ENCODE data around the gene LGR6. TPM values are rescaled to one million over a fixed set of nuclear protein-coding genes. Genes with fewer than 3 reads are reported as not detected.
"Not testable (repeated sequence)": the region's sequence is repeated elsewhere in the genome, so short reads cannot be mapped to it uniquely, and the experiment has no call there.

LGR6 gene
- total RNA-seq, 2 donors from 2014 or later: 1.3 to 1.6 TPM

- H3K9me3 ChIP-seq: no peaks in the 10 kb centered on the region
- no peak for DNase-seq
- H3K4me3 ChIP-seq: no peak overlapping the region
- H3K9ac ChIP-seq (ENCODE audit: low read depth in 2 of 2, low read length in 2 of 2): no peak overlapping the region
- H3K27ac ChIP-seq: no peak overlapping the region
- intact Hi-C loops (cut with DNase I): no loop called here
- H3K36me3 ChIP-seq: no peaks in the 10 kb centered on the region
- no peaks in the 10 kb centered on the region for H3K4me1 ChIP-seq
- no peak for TF ChIP-seq CTCF (IDR thresholded peaks at IDR 0.05)
- H3K27me3 ChIP-seq: no peaks in the 10 kb centered on the region
Observed at GRCh38 chr1:202235003-202235660, 41.5 kb downstream of the LGR6 start.

GRCh38 chr1:202235856-202236837 is 42.5 kb downstream of the LGR6 start:
- Histone ChIP-seq H3K36me3 (no peaks in the 10 kb centered on the region), H3K9ac (ENCODE audit: low read depth in 2 of 2, low read length in 2 of 2) (no peak overlapping the region), H3K27ac (no peak overlapping the region), H3K4me1 (no peaks in the 10 kb centered on the region), H3K9me3 (no peaks in the 10 kb centered on the region), H3K4me3 (no peak overlapping the region), H3K27me3 (no peaks in the 10 kb centered on the region)
- peak; percentile 83 for TF ChIP-seq CTCF (IDR thresholded peaks at IDR 0.05)
- intact Hi-C loops (cut with DNase I): no loop called here
- DNase-seq: peak; percentile 76

GRCh38 chr1:202237052-202237451 is 43.5 kb downstream of the LGR6 start:
- Histone ChIP-seq H3K4me3 (no peak overlapping the region), H3K27me3 (no peaks in the 10 kb centered on the region), H3K27ac (no peak overlapping the region), H3K4me1 (no peaks in the 10 kb centered on the region), H3K36me3 (no peaks in the 10 kb centered on the region), H3K9me3 (no peaks in the 10 kb centered on the region), H3K9ac (ENCODE audit: low read depth in 2 of 2, low read length in 2 of 2) (no peak overlapping the region)
- intact Hi-C loops (cut with DNase I): no loop called here
- DNase-seq: no peak
- peak; percentile 33 for TF ChIP-seq CTCF (IDR thresholded peaks at IDR 0.05)

GRCh38 chr1:202238914-202239313 is 45.3 kb downstream of the LGR6 start:
- intact Hi-C loops (cut with DNase I): no loop called here
- Histone ChIP-seq H3K27ac (no peak overlapping the region), H3K4me1 (no peaks in the 10 kb centered on the region), H3K9ac (ENCODE audit: low read depth in 2 of 2, low read length in 2 of 2) (no peak overlapping the region), H3K36me3 (no peaks in the 10 kb centered on the region), H3K27me3 (no peaks in the 10 kb centered on the region), H3K9me3 (no peaks in the 10 kb centered on the region), H3K4me3 (no peak overlapping the region)
- no peak for TF ChIP-seq CTCF (IDR thresholded peaks at IDR 0.05)
- DNase-seq: no peak

GRCh38 chr1:202240226-202240625 is 46.6 kb downstream of the LGR6 start:
- H3K4me1 ChIP-seq; H3K4me3 ChIP-seq; H3K9ac ChIP-seq (ENCODE audit: low read depth in 2 of 2, low read length in 2 of 2); H3K36me3 ChIP-seq; H3K27me3 ChIP-seq; intact Hi-C loops (cut with DNase I); H3K9me3 ChIP-seq; H3K27ac ChIP-seq; DNase-seq: not testable (repeated sequence)

- Histone ChIP-seq H3K9me3 (no peaks in the 10 kb centered on the region), H3K36me3 (no peaks in the 10 kb centered on the region), H3K4me1 (no peaks in the 10 kb centered on the region), H3K27ac (no peak overlapping the region), H3K9ac (ENCODE audit: low read depth in 2 of 2, low read length in 2 of 2) (no peak overlapping the region), H3K27me3 (no peaks in the 10 kb centered on the region), H3K4me3 (no peak overlapping the region)
- intact Hi-C loops (cut with DNase I): no loop called here
- TF ChIP-seq CTCF (IDR thresholded peaks at IDR 0.05): no peak
- DNase-seq: no peak
Observed at GRCh38 chr1:202240956-202241355, 47.4 kb downstream of the LGR6 start.
